Activated CD4-positive, alpha-beta T cell treated with anti-CD3 and anti-CD28 coated beads, Interleukin-2, amount 50 U/mL, for 4 hours (primary cell): ENCODE results near the gene TMEM245.
"Not testable (repeated sequence)": the region's sequence is repeated elsewhere in the genome, so short reads cannot be mapped to it uniquely, and the experiment has no call there.

Experiments
- DNase-seq, 2 experiments: peaks; one replicate each; pipeline ENCODE4 v3.0.0-alpha.2; 2020

TMEM245 gene

GRCh38 chr9:109060191-109060590, 59.6 kb downstream of the TMEM245 start:
- DNase-seq = no peak

- not testable (repeated sequence) for DNase-seq
Measured at GRCh38 chr9:109053121-109053520, 66.6 kb downstream of the TMEM245 start.

- DNase-seq = no peak
Measured at GRCh38 chr9:109052416-109052815, 67.3 kb downstream of the TMEM245 start.

- DNase-seq = no peak
Measured at GRCh38 chr9:109051733-109052132, 68.0 kb downstream of the TMEM245 start.

- DNase-seq = no peak
Measured at GRCh38 chr9:109050444-109050843, 69.3 kb downstream of the TMEM245 start.

GRCh38 chr9:109048822-109049221, 70.9 kb downstream of the TMEM245 start:
- DNase-seq = no peak

GRCh38 chr9:109047259-109047658, 72.5 kb downstream of the TMEM245 start:
- DNase-seq = no peak

GRCh38 chr9:109046346-109046745, 73.4 kb downstream of the TMEM245 start:
- DNase-seq = no peak

GRCh38 chr9:109043578-109043977, 76.2 kb downstream of the TMEM245 start:
- DNase-seq = no peak

- no peak for DNase-seq
Measured at GRCh38 chr9:109040571-109040970, 79.2 kb downstream of the TMEM245 start.

GRCh38 chr9:109039539-109039938, 80.2 kb downstream of the TMEM245 start:
- DNase-seq = no peak

- DNase-seq = no peak
Measured at GRCh38 chr9:109037946-109038715, 81.6 kb downstream of the TMEM245 start.

- DNase-seq = no peak
Measured at GRCh38 chr9:109036744-109037680, 82.7 kb downstream of the TMEM245 start.

GRCh38 chr9:109035684-109036423, 83.9 kb downstream of the TMEM245 start:
- DNase-seq = no peak

- no peak for DNase-seq
Measured at GRCh38 chr9:109033941-109034700, 85.6 kb downstream of the TMEM245 start.

GRCh38 chr9:109031241-109031640, 88.5 kb downstream of the TMEM245 start:
- DNase-seq = no peak

GRCh38 chr9:109030426-109030825, 89.3 kb downstream of the TMEM245 start:
- no peak for DNase-seq

GRCh38 chr9:109028457-109028856, 91.3 kb downstream of the TMEM245 start:
- no peak for DNase-seq

- DNase-seq = no peak
Measured at GRCh38 chr9:109027176-109027575, 92.6 kb downstream of the TMEM245 start.

GRCh38 chr9:109026306-109026705, 93.4 kb downstream of the TMEM245 start:
- DNase-seq = no peak

- DNase-seq = no peak
Measured at GRCh38 chr9:109022873-109023272, 96.9 kb downstream of the TMEM245 start.
